ENCODE measurements around the gene REEP1. TPM values are rescaled to one million over a fixed set of nuclear protein-coding genes. Genes with fewer than 3 reads are reported as not detected.

Gene REEP1
- total RNA-seq, 1 donor from 2014 or later = 167 TPM

DNA sequence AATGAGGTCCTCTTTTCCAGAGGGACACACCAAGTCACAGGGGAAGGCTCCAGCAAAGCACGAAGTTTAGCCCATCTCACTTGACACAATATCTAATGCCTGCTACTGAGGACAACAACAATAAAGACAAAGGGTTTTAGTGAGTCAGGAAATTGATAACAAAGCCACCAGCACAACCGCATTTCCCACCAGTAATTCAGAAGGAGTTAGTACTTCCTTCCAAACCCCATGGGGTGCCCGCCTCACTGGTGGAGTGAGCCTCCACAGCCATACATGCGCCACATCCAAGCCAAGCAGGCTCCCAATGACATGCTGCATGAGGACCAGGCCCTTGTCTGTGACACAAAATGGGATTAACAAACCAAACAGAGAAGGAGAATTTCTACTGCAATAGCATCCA, 98.1 kb downstream of the REEP1 start:
- peaks cover 7% of the 10 kb centered on the region for H3K4me1 Mint-ChIP-seq (ENCODE audit: low read depth, unreplicated experiment)
- H3K27me3 Mint-ChIP-seq (ENCODE audit: unreplicated experiment) = peaks cover 8% of the 10 kb centered on the region
- DNase-seq = no peak
- no peak overlapping the region for H3K4me3 Mint-ChIP-seq (ENCODE audit: unreplicated experiment)
- no peak overlapping the region for H3K27ac Mint-ChIP-seq (ENCODE audit: unreplicated experiment)
- H3K36me3 Mint-ChIP-seq (ENCODE audit: unreplicated experiment) = peaks cover 23% of the 10 kb centered on the region
- peaks cover 11% of the 10 kb centered on the region for H3K9me3 Mint-ChIP-seq (ENCODE audit: unreplicated experiment)
- TF ChIP-seq CTCF (IDR thresholded peaks at IDR 0.05; ENCODE audit: partially characterized antibody, unreplicated experiment) = no peak

DNA sequence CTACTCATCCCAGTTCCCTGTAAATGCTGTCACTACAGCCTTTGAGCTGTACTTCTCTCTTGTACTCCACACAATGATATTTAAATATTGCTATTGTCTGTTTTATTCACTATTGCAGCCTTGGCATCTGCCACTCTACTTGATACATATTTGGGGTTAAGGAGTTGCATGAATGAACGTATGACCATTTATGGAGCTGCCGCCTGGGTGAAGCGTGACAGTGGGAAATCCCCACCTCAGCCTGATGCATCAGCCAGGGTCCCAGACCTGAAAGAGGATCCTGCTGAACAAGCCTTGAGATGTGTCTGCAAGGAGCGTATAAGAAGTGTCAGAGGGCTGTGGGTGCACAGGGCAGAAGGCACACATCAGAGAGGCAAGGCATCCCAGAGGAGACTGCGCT, 99.1 kb downstream of the REEP1 start:
- Mint-ChIP-seq H3K27ac (ENCODE audit: unreplicated experiment) (no peak overlapping the region), H3K9me3 (ENCODE audit: unreplicated experiment) (peaks cover 10% of the 10 kb centered on the region), H3K4me3 (ENCODE audit: unreplicated experiment) (no peak overlapping the region), H3K4me1 (ENCODE audit: low read depth, unreplicated experiment) (peaks cover 12% of the 10 kb centered on the region), H3K36me3 (ENCODE audit: unreplicated experiment) (peaks cover 14% of the 10 kb centered on the region), H3K27me3 (ENCODE audit: unreplicated experiment) (peaks cover 6% of the 10 kb centered on the region)
- TF ChIP-seq CTCF (IDR thresholded peaks at IDR 0.05; ENCODE audit: partially characterized antibody, unreplicated experiment) = no peak
- no peak for DNase-seq

DNA sequence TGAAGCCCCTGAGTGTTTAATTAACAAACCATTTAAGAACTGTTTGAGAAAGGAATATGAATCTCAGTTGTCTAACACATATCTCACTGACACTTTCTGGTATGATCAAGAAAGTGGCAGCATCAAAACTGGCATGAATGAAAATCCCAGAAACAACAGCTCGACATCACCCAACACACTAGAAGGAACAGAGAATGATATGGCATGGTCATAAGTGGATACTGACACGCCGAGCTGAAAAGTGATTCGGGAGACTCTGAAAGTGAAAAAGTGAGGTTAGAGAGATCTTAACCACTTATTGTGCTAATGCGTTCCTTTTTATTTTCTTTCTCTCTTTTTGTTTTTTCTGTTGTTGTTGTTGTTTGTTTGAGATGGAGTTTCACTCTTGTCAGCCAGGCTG, 100.3 kb downstream of the REEP1 start:
- no peak for DNase-seq
- H3K36me3 Mint-ChIP-seq (ENCODE audit: unreplicated experiment) = peaks cover 7% of the 10 kb centered on the region
- H3K4me3 Mint-ChIP-seq (ENCODE audit: unreplicated experiment) = no peak overlapping the region
- peaks cover under 1% of the 10 kb centered on the region for H3K27me3 Mint-ChIP-seq (ENCODE audit: unreplicated experiment)
- H3K4me1 Mint-ChIP-seq (ENCODE audit: low read depth, unreplicated experiment) = peaks cover 17% of the 10 kb centered on the region
- TF ChIP-seq CTCF (IDR thresholded peaks at IDR 0.05; ENCODE audit: partially characterized antibody, unreplicated experiment) = no peak
- H3K27ac Mint-ChIP-seq (ENCODE audit: unreplicated experiment) = peak overlapping the region; percentile 8
- peaks cover 12% of the 10 kb centered on the region for H3K9me3 Mint-ChIP-seq (ENCODE audit: unreplicated experiment)

DNA sequence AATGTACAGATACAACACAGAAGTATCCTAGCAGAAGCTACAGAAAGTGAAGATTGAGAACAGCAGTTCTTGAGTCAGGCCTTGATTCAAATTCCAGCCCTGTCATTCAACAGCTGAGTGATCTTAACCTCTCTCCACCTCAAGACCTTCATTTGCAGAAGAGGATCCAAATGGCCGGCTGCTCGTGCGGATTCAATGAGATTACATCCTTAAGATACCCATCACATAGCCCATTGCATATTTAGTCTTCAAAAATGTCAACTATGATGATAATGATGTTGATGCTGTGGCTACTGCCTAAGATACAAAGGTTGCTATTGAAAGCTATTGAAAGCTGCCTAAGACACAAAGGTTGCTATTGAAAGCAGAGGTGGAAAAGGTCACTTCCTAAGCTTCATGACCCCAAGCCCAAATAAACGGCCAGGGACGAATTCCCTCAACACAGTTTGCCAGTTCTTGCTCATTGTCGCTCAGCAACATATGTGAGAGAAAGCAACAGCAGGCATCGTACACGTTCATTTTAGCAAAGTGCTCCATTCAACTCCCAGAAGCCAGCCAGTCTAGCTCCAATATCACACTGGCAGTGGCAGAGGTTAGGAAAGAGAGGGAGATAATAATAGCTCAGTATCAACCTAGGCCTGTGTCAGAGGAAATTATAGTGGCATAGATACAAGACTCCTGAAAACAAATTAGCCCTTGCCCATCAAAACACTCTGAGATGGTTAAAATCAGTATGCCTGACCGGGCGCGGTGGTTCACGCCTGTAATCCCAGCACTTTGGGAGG, 102.0 kb downstream of the REEP1 start:
- no peak overlapping the region for H3K4me3 Mint-ChIP-seq (ENCODE audit: unreplicated experiment)
- H3K27ac Mint-ChIP-seq (ENCODE audit: unreplicated experiment) = peak overlapping the region; percentile 23
- peaks cover 19% of the 10 kb centered on the region for H3K4me1 Mint-ChIP-seq (ENCODE audit: low read depth, unreplicated experiment)

More for the DNA sequence above, 102.0 kb downstream of the REEP1 start:
- Mint-ChIP-seq H3K27me3 (ENCODE audit: unreplicated experiment) (no peaks in the 10 kb centered on the region), H3K9me3 (ENCODE audit: unreplicated experiment) (peaks cover 12% of the 10 kb centered on the region), H3K36me3 (ENCODE audit: unreplicated experiment) (peaks cover 7% of the 10 kb centered on the region)
- no peak for DNase-seq
- TF ChIP-seq CTCF (IDR thresholded peaks at IDR 0.05; ENCODE audit: partially characterized antibody, unreplicated experiment) = no peak
